Activated T-helper 2 cell treated with anti-CD3 and anti-CD28 coated beads, Interferon-gamma antibody, Interleukin-2, Interleukin-4, amounts not matched to agents 10 μg/mL and 5 μg/mL and 100 μg/mL, durations not matched to agents 14 hours and 24 hours and 36 hours (primary cell): Measurements from ENCODE around the gene WFS1. TPM values are rescaled to one million over a fixed set of nuclear protein-coding genes. Genes with fewer than 3 reads are reported as not detected.

Experiments used
- DNase-seq: peaks from one replicate; pipeline ENCODE4 v3.0.0; 2021; ENCODE audit warnings: low spot score
- H3K27ac Mint-ChIP-seq: one replicate; pipeline ENCODE4 v1.8.0; 2021; ENCODE audit warnings: mixed read lengths
- H3K27me3 Mint-ChIP-seq: one replicate; pipeline ENCODE4 v1.8.0; 2021; ENCODE audit warnings: low read depth, mixed read lengths
- H3K36me3 Mint-ChIP-seq: one replicate; pipeline ENCODE4 v1.8.0; 2021; ENCODE audit warnings: low read depth, mixed read lengths
- H3K4me1 Mint-ChIP-seq: one replicate; pipeline ENCODE4 v1.8.0; 2021; ENCODE audit warnings: low read depth, mixed read lengths
- H3K4me3 Mint-ChIP-seq: one replicate; pipeline ENCODE4 v1.8.0; 2021; ENCODE audit warnings: low read depth, mild to moderate bottlenecking, moderate library complexity, mixed read lengths
- H3K9me3 Mint-ChIP-seq: one replicate; pipeline ENCODE4 v1.8.0; 2021; ENCODE audit warnings: mixed read lengths
- intact Hi-C: fragments of 100-400 bp; cut with micrococcal nuclease; formaldehyde crosslinking; loops from one replicate; pipeline ENCODE4 v1.15.1; 2023
- total RNA-seq: library from RNA; stranded (reverse); gene quantifications from 2 replicates; pipeline ENCODE4 v1.2.3, GENCODE V29; 2022

Gene WFS1
- total RNA-seq, 1 donor from 2014 or later: 4.4 TPM

- Mint-ChIP-seq H3K4me1 (peaks cover 11% of the 10 kb centered on the region), H3K4me3 (peak overlapping the region; percentile 31), H3K9me3 (no peaks in the 10 kb centered on the region), H3K36me3 (no peaks in the 10 kb centered on the region), H3K27me3 (peaks cover 27% of the 10 kb centered on the region), H3K27ac (no peak overlapping the region)
- intact Hi-C loops: no loop called here
- DNase-seq: no peak
These were observed 12.2 kb upstream of the WFS1 start for GRCh38 chr4:6257247-6258025.

DNA sequence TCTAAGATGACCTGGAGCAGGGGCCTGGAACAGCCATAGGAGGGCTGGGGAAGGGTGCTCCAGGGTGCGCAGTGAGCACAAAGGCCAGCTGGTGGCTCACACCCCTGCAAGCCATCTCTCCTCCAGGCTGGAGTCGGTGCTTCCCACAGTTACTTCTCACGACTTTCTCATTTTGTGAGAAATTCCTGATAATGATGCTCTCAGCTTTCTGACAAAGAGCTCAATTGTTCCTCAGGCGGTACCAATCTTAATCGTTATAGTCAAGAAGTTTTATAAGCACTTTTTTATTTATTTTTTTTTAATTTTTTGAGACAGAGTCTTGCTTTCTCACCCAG, 11.7 kb upstream of the WFS1 start:
- Mint-ChIP-seq H3K4me3 (no peak overlapping the region), H3K36me3 (no peaks in the 10 kb centered on the region), H3K4me1 (peaks cover 11% of the 10 kb centered on the region), H3K27me3 (peaks cover 27% of the 10 kb centered on the region), H3K27ac (no peak overlapping the region), H3K9me3 (no peaks in the 10 kb centered on the region)
- intact Hi-C loops: no loop called here
- no peak for DNase-seq

DNA sequence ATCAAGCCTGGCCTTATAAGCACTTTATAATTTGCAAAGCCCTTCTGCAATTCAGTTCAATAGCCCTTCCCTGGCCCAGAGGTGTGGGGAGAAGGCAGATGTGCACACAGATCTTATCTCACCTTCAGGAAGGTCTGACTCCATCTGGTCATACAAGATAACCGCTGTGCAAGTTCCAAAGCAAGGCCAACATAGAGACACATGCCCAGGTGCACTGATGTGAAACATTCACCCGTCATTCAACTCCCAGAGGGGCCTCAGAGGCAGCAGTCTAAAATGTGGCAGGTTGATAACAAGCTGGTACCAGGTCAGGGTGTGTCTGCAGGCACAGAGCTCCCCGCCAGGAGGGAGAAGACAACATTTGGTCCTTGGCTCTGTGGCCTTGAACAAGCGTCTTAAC, 10.9 kb upstream of the WFS1 start:
- H3K4me1 Mint-ChIP-seq: peaks cover 14% of the 10 kb centered on the region
- no peak for DNase-seq
- no peaks in the 10 kb centered on the region for H3K9me3 Mint-ChIP-seq
- no peak overlapping the region for H3K4me3 Mint-ChIP-seq
- intact Hi-C loops: no loop called here
- no peak overlapping the region for H3K27ac Mint-ChIP-seq
- peaks cover 27% of the 10 kb centered on the region for H3K27me3 Mint-ChIP-seq
- H3K36me3 Mint-ChIP-seq: no peaks in the 10 kb centered on the region

GRCh38 chr4:6259886-6260285, 9.8 kb upstream of the WFS1 start:
- intact Hi-C loops: loop anchor here (10.0 kb wide), 1 partner anchor 845 kb away; no protein-coding TSS in a partner anchor
- Mint-ChIP-seq H3K9me3 (no peaks in the 10 kb centered on the region), H3K27ac (no peak overlapping the region), H3K4me3 (no peak overlapping the region), H3K4me1 (peaks cover 14% of the 10 kb centered on the region), H3K36me3 (no peaks in the 10 kb centered on the region), H3K27me3 (peaks cover 27% of the 10 kb centered on the region)
- DNase-seq: no peak

DNA sequence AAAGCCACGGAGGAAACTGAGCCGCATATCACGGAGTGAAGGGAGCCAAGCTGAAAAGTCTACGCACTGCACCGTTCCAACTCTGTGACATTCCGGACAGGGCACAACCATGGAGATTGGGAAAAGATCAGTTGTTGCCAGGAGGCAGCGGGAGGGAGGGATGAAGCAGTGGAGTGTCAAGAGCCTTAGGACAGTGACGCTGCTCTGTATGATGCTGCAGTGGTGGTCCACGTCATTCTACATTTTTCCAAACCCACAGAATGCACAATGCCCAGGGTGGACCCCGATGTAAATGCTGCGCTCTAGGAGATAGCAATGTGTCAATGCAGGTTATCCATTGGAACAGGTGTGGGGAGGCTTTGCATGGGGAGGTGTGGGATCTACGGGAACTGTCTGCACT, 7.5 kb upstream of the WFS1 start:
- Mint-ChIP-seq H3K27me3 (peaks cover 28% of the 10 kb centered on the region), H3K36me3 (no peaks in the 10 kb centered on the region), H3K4me1 (peaks cover 11% of the 10 kb centered on the region), H3K9me3 (no peaks in the 10 kb centered on the region), H3K4me3 (no peak overlapping the region), H3K27ac (no peak overlapping the region)
- intact Hi-C loops: loop anchor here (10.0 kb wide), 1 partner anchor 843 kb away; no protein-coding TSS in a partner anchor
- no peak for DNase-seq

DNA sequence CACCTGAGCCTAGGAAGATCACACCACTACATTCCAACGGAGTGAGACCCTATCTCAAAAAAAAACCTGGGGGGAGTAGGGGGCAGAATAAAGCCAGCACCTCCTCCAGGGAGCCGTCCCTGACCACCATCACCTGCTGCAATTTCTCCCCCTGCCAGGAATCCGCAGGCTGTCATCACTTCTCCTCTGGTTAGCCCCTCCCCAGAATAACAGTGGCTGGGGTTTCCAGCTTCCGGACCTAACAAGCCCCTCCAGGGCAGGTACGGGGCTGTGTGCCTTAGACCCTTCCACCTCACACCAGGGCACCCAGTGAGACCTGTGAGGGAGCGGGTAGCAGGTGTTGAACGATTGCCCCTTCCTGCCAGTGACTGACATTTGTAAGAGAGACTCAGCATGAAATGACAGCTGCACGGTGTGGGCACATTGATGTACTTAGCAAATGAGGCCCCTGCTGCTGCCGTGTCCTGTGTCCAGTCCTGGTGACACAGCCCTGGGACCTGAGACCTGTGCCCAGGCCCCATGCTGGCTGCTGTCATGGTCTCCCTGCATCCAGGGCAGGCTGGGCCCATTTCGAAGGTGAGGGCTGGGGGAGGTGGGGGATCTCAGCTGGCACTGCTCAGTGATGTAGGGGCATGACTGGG, 6.7 kb upstream of the WFS1 start:
- no peak for DNase-seq
- Mint-ChIP-seq H3K9me3 (no peaks in the 10 kb centered on the region), H3K4me1 (peaks cover 11% of the 10 kb centered on the region), H3K4me3 (no peak overlapping the region), H3K27me3 (peaks cover 29% of the 10 kb centered on the region), H3K36me3 (no peaks in the 10 kb centered on the region), H3K27ac (no peak overlapping the region)
- intact Hi-C loops: loop anchor here (10.0 kb wide), 1 partner anchor 842 kb away; no protein-coding TSS in a partner anchor

DNA sequence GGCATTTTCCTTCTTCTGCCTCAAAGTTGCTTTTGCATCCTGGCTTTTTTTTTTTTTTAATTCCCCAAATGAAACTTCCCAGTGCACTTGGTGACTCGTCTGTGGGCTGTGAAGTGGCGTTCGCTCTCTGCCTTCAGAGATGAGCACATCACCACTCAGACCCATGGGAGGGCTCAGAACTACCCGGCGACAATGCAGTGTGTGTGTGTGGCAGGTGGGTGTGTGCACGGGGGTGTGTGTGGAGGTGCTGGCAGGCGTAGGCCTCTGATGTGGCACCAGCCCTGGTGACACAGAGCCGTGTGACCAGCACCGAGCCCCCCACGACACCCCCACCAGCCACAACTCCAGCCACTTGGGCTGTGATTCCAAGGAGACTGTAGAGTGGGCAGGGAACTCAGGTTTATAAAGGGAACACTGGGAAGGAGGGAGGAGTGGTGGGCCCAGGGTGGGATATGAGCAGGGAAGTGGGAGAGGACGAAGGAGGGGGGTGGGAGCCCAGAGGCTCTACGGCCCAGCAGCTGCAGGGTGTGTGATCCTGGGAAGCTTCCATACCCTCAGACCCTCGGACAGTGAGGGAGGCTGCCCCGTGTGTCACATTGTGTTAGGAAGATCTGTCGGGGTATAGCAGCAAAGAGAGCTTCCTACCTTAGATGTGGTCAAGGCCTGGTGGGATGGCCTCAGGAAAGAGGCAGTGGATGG, 6.0 kb upstream of the WFS1 start:
- Mint-ChIP-seq H3K27ac (no peak overlapping the region), H3K4me3 (no peak overlapping the region), H3K27me3 (peaks cover 34% of the 10 kb centered on the region), H3K36me3 (no peaks in the 10 kb centered on the region), H3K4me1 (peaks cover 14% of the 10 kb centered on the region), H3K9me3 (no peaks in the 10 kb centered on the region)
- intact Hi-C loops: loop anchor here (10.0 kb wide), 1 partner anchor 841 kb away; no protein-coding TSS in a partner anchor
- DNase-seq: no peak

DNA sequence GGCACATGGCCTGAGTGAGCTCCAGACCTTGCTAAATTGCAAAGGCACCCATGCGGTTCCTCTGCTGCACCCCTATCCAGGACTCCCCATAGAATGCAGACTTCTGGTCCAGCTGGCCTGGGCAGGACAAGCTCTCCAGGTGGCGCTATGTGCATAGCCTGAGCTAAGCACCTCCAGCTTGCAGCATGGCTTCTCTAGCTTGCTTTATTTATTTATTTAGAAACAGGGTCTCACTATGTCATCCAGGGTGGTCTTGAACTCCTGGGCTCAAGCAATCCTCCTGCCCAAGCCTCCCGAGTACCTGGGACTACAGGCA, 5.5 kb upstream of the WFS1 start:
- Mint-ChIP-seq H3K27me3 (peaks cover 34% of the 10 kb centered on the region), H3K9me3 (no peaks in the 10 kb centered on the region)

DNA sequence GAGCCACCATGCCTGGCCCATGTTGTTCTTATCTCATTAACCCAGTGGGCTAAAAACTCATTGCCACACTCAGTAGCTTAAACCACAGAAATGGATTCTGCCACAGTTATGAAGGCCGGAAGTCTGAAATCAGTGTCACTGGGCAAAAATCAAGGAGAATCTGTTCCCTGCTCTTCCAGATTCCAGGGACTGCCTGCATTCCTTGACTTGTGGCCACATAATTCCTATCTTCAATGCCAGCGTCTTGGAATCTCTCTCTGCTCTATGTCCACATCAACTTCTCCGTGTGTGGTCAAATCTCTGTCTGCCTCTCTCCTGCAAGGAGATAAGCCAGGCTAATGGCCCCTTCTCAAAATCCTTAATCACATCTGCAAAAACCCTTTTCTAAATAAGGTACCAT, 4.1 kb upstream of the WFS1 start:
- no peak overlapping the region for H3K4me3 Mint-ChIP-seq
- H3K27me3 Mint-ChIP-seq: peaks cover 30% of the 10 kb centered on the region
- H3K27ac Mint-ChIP-seq: no peak overlapping the region
- H3K36me3 Mint-ChIP-seq: no peaks in the 10 kb centered on the region
- no peak for DNase-seq
- no peaks in the 10 kb centered on the region for H3K9me3 Mint-ChIP-seq
- H3K4me1 Mint-ChIP-seq: peaks cover 20% of the 10 kb centered on the region
- intact Hi-C loops: loop anchor here (10.0 kb wide), 1 partner anchor 839 kb away; no protein-coding TSS in a partner anchor

More for the DNA sequence above, 5.5 kb upstream of the WFS1 start:
- Mint-ChIP-seq H3K4me1 (peaks cover 17% of the 10 kb centered on the region), H3K27ac (no peak overlapping the region), H3K4me3 (no peak overlapping the region), H3K36me3 (no peaks in the 10 kb centered on the region)
- no peak for DNase-seq
- intact Hi-C loops: loop anchor here (10.0 kb wide), 1 partner anchor 841 kb away; no protein-coding TSS in a partner anchor

- Mint-ChIP-seq H3K9me3 (no peaks in the 10 kb centered on the region), H3K4me1 (peaks cover 21% of the 10 kb centered on the region), H3K36me3 (no peaks in the 10 kb centered on the region), H3K4me3 (no peak overlapping the region), H3K27me3 (peaks cover 37% of the 10 kb centered on the region), H3K27ac (no peak overlapping the region)
- no peak for DNase-seq
- intact Hi-C loops: loop anchor here (10.0 kb wide), 1 partner anchor 837 kb away; no protein-coding TSS in a partner anchor
These were observed 2.1 kb upstream of the WFS1 start for GRCh38 chr4:6267573-6267972.

DNA sequence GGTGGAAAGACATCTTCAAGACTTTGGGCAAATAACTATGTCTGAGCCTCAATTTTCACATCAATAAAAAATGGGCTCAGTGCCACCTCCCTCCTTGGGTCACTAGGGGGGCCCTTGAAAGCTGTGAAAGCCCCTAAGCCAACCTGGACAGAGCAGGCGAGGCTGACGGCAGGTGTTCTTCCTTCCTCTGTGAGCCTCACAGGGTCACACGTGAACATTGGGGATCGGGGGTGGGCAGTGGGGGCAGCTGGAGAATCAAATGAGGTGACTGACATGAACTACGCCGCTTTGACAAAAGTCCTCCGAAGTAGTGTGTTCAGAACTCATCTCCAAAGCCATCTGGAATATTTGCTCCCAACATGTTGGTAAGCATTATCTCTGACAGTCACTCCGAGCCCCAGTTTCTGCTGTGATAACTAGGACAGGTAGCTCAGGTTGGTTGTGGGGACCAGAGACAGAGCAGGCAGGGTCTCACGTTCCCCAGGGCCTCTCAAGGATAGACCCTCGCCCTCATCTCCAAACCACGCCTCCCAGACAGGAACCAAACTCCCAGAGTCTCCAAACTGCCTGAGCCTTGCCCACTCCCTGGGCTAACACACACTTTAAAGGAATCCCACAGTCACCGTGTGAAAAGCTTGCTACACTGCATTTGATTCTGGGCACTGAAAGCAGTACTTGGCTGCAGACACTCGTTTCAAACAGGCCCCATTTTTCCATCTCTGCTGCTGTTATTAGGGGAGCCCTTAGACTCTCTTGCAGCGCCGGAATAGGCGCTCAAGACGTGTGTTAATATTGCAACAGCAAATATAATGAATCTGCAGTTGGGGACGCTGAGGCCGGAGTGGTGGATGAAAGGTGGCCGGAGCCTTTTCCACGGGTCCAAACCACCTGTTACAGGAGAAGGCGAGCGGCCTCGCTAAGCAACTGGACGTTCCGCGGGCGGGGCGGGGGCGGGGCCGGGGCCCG, 717 bp upstream of the WFS1 start:
- Mint-ChIP-seq H3K4me3 (peak overlapping the region; percentile 77), H3K36me3 (no peaks in the 10 kb centered on the region), H3K27ac (no peak overlapping the region), H3K4me1 (peaks cover 17% of the 10 kb centered on the region), H3K9me3 (no peaks in the 10 kb centered on the region), H3K27me3 (peaks cover 37% of the 10 kb centered on the region)
- DNase-seq: no peak
- intact Hi-C loops: loop anchor here (10.0 kb wide), 1 partner anchor 836 kb away; no protein-coding TSS in a partner anchor

DNA sequence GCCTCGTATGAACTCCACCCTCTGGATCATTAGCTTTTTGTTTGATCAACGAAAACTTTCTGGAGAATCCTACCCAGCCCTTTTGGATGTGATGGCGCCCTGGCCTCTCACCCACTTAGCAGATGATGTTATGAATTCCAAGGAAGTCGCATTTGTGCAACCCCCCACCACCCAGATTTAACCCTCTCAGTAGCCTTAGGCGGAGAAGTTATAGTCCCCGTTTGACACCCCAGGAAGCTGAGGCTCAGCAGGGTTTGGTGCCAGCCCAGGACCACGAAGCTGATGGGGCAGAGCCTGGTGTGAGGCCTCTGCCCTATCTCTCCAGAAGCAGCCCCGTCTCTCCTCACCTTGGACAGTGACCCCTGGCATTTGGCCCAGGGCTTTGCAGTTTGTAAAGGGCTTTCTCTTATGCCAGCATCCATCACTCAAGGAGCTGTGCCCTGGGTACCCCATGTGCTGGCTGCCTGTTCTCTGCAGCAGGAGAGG, 1.0 kb downstream of the WFS1 start:
- no peak overlapping the region for H3K27ac Mint-ChIP-seq
- intact Hi-C loops: no loop called here
- H3K36me3 Mint-ChIP-seq: no peaks in the 10 kb centered on the region
- H3K4me3 Mint-ChIP-seq: peak overlapping the region; percentile 72
- peaks cover 17% of the 10 kb centered on the region for H3K4me1 Mint-ChIP-seq
- peaks cover 37% of the 10 kb centered on the region for H3K27me3 Mint-ChIP-seq
- H3K9me3 Mint-ChIP-seq: no peaks in the 10 kb centered on the region
- no peak for DNase-seq
